Hepatocyte (in vitro differentiated cells): ENCODE results near the gene ZNF653.

ENCODE experiments used
- CTCF ChIP-seq: fragments of 200-600 bp; sonication (generic); IDR thresholded peaks from 2 replicates; pipeline ENCODE4 v1.5.1; 2016; ENCODE audit warnings: antibody characterized with exemption, mild to moderate bottlenecking; ENCODE audit not compliant: poor library complexity
- EZH2 ChIP-seq: fragments of 200-600 bp; sonication (generic); IDR thresholded peaks from 2 replicates; pipeline ENCODE4 v1.6.1; 2016; ENCODE audit warnings: antibody characterized with exemption, mild to moderate bottlenecking, borderline replicate concordance
- EZH2phosphoT487 ChIP-seq: fragments of 200-600 bp; sonication (generic); IDR thresholded peaks from one replicate; pipeline ENCODE4 v1.6.1; 2018; ENCODE audit warnings: antibody characterized with exemption, mild to moderate bottlenecking, low read depth, moderate library complexity; ENCODE audit not compliant: unreplicated experiment, severe bottlenecking

GRCh38 chr19:11485245-11485837 is 20.3 kb downstream of the ZNF653 start:
- no peak for TF ChIP-seq CTCF
- TF ChIP-seq EZH2phosphoT487: no peak
- TF ChIP-seq EZH2: no peak
